ENCODE measurements around the gene ZBTB17.
"Not testable (repeated sequence)": the region's sequence is repeated elsewhere in the genome, so short reads cannot be mapped to it uniquely, and the experiment has no call there.

ZBTB17 gene

GRCh38 chr1:16011936-16012589 is 36.2 kb upstream of the ZBTB17 start:
- DNase-seq (ENCODE audit: low spot score) = no peak

GRCh38 chr1:16010837-16011236 is 34.9 kb upstream of the ZBTB17 start:
- no peak for DNase-seq (ENCODE audit: low spot score)

- no peak for DNase-seq (ENCODE audit: low spot score)
These were observed 33.8 kb upstream of the ZBTB17 start for GRCh38 chr1:16009678-16010077.

DNA sequence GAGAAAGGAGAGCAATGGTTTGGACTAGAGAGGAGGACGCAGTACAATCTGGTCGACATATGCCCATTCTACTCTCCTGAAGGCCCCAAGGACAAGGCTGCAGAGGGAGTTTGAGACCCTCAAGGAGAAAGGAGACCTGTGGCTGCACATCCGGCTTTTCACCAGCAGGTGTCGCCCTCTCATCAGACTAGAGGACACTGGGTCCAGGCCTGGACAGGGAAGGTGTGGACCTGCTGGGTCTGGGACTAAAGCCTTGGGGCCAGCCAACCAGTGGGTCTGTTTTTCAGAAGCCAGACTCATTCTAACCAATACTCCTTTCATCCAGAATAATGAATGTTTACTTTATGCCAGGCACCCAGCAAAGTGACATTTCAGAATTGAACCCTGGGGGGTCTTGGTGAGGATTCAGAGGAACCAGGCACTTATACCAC is 33.1 kb upstream of the ZBTB17 start:
- DNase-seq (ENCODE audit: low spot score) = peak; percentile 79

DNA sequence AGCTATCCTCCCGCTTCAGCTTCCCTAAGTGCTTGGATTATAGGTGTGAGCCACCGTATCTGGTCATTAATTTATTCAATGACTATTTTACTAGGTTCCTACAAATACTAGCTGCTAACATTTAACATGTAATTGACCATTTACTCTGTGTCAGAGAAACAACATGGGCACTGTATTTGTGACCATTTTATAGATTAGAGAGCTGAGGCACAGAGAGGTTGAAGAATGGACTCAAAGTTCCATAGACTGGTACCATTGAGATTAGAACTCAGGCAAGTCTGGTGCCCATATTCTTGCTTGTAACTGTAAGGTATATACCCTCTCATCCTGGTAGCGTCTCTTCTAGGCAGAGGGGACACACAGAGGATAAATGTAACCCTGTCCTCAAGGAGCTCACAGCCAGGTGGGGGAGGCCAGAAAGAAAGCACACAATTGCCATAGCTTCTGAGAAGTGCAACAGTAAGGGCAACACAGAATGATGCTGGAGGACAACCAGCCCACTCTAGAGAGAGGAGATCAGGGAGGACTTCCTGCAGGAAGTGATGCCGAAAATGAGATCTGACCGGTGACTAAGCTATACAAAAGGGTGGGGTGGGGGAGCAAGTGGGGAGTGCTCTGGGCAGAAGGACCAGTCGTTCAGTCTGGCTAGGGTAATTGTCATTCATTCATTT is 31.9 kb upstream of the ZBTB17 start:
- no peak for DNase-seq (ENCODE audit: low spot score)

GRCh38 chr1:16006552-16007485 is 30.9 kb upstream of the ZBTB17 start:
- peak; percentile 24 for DNase-seq (ENCODE audit: low spot score)

- DNase-seq (ENCODE audit: low spot score) = no peak
These were observed 30.1 kb upstream of the ZBTB17 start for GRCh38 chr1:16006010-16006409.

GRCh38 chr1:16005597-16005996 is 29.7 kb upstream of the ZBTB17 start:
- no peak for DNase-seq (ENCODE audit: low spot score)

DNA sequence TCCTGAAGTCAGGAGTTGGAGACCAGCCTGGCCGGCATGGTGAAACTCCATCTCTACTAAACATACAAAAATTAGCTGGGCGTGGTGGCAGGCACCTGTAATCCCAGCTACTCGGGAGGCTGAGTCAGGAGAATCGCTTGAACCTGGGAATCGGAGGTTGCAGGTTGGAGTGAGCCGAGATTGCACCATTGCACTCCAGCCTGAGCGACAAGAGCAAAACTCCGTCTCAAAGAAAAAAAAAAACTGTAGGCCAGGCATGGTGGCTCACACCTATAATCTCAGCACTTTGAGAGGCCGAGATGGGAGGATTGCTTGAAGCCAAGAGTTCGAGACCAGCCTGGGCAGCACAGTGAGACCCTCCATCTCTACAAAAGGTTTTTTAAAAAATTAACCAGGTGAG is 25.4 kb upstream of the ZBTB17 start:
- DNase-seq (ENCODE audit: low spot score) = not testable (repeated sequence)

GRCh38 chr1:15998929-15999328 is 23.0 kb upstream of the ZBTB17 start:
- no peak for DNase-seq (ENCODE audit: low spot score)

- no peak for DNase-seq (ENCODE audit: low spot score)
These were observed 21.9 kb upstream of the ZBTB17 start for GRCh38 chr1:15997637-15998280.

DNA sequence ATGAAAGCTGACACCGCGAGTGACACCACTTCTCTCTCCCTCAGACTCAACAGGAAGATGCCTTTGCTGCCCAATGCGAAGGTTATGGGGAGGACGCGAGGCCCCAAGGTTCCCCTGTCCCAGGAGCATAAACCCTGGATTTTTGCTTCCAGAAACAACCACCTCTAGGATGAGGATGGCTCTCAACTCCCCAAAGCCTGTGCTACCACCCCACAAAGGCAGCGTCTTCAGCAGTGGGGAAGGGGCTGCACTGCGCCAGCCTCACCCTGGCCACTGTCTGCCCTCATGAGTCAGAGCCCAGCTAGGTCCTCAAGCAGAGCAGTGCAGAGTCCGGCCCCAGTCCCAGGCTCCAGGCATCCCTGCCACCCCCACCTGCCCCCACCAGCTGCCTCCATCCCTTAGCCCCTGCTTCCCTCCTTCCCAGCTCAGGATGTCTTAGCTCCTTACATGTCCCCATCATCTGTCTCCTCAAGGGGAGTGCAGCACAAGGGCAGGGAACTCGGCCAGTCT is 21.2 kb upstream of the ZBTB17 start:
- no peak for DNase-seq (ENCODE audit: low spot score)

- DNase-seq (ENCODE audit: low spot score) = peak; percentile 42
These were observed 18.9 kb upstream of the ZBTB17 start for GRCh38 chr1:15994590-15995351.

DNA sequence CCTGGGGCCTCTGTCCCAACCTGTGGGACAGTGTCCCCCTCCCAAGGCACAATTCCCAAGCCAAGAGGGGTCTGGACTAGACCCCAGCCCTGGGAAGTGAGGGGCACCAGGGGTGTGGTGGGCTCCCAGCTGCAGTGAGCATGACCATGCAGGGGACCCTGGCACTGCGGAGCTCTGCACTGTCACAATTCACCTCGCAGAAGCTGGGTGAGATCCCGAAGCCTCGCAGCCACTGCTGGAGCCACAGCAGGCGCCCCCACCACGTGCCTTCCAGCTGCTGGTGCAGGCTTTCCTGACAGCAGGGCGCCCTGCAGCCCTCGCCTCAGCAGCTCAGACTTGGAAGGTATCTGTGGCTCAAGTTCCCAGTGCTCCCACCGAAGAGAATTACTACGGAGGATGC is 18.2 kb upstream of the ZBTB17 start:
- no peak for DNase-seq (ENCODE audit: low spot score)

DNA sequence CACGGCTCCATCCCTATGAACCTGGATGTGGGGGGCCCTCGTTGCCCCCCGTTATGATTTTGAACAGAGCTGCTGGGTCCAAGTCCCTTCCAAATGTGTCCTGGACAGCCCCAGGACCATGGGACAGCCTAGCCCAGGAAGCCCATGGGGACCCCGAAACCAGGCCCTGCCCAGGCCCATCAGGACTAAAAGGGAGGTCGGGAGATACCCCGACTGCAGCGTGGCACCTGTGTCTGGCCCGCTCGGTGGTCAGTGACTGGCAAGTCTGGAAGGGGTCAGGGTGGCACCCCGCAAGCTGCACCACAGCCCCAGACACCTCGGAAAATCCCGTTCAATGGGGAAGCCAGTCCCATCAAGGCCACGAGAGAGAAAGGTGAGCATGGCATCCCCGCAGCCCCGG is 17.8 kb upstream of the ZBTB17 start:
- no peak for DNase-seq (ENCODE audit: low spot score)

DNA sequence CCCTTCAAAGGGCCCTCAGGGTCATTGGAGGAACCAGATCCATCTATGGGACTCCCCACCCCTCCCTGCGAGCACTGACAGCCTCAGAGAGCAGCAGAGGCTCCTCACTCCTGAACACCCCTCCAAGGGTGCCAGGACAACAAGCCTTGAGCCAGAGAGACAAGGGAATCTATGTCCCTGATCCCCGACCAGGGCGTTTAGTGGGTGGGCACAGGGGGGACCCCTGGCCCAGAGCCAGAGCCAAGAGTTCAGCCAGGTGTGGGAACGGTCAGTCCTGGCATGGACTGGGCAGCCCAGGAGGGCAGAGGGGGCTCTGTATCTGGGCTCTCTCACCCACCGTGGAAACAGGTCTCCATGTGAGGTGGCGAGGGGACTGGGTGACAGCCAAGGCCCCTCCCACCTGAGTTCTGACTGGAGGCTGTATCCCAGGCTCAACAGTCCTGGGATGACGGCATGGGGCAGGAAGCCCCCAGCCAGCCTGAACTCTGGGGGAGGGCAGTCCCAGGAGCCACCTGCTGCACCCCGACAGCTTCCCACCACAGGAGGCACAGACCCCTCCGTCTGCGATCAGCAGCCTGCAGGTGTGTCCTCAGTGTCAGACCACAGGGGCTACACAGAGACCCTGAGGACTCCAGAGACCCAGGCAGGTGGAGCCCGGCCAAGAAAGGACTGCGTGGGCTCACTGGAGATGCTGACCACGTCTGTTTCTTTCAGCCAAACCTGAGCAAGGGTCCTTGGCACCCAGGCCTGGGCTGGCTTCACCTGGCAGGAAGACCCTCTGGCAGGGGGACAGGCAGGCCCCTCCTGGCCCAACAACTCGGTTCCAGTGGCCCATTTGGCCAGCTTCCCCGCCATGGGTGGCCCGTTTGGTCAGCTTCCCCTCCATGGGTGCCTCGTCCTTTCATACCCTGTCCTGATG is 16.9 kb upstream of the ZBTB17 start:
- no peak for DNase-seq (ENCODE audit: low spot score)

DNA sequence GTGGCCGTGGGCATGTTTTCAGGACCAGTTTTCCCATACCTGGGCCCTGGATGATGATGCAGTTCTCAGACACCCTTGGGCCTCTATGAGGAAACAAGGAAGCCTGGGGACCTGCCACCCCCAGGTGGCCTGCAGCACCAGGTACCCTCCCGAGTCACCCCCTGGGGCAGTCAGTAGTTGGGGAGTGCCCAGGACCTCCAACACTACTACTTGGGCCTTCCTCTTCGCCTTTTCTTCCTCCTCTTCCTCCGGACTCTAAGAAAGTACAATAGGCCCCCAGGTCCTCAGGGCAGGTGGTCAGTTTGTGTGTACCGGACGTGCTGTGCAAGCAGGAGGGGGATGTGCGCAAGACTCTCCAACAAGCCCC is 16.3 kb upstream of the ZBTB17 start:
- no peak for DNase-seq (ENCODE audit: low spot score)

GRCh38 chr1:15991427-15992186 is 15.7 kb upstream of the ZBTB17 start:
- DNase-seq (ENCODE audit: low spot score) = no peak

DNA sequence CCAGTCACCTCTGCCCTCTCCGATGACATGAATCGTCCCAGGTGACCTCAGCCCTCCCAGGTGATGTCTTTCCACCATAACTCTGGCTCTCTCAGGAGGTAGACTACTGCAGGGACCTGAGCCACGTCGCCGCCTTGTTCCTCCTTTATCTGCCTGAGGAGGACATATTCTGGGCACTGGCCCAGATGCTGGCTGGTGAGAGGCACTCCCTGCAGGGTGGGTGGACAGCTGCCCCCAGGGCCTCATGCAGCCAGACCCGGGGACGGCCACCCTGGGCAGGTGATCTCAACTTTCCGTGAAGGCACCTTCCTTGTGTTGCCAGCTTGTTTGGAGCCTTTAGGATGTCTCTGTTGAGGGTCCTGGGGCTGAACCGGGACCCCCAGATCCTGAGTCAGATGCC is 13.9 kb upstream of the ZBTB17 start:
- no peak for DNase-seq (ENCODE audit: low spot score)
